HG03432 (cell line): ENCODE measurements around the gene DOCK9.
"Not testable (repeated sequence)": the region's sequence is repeated elsewhere in the genome, so short reads cannot be mapped to it uniquely, and the experiment has no call there.

Source experiments
- ATAC-seq: cut with Tn5 transposase; IDR thresholded peaks from one replicate; pipeline ENCODE4 v1.9.1; 2021; ENCODE audit warnings: mild to moderate bottlenecking, moderate library complexity; ENCODE audit not compliant: unreplicated experiment

The DOCK9 gene

DNA sequence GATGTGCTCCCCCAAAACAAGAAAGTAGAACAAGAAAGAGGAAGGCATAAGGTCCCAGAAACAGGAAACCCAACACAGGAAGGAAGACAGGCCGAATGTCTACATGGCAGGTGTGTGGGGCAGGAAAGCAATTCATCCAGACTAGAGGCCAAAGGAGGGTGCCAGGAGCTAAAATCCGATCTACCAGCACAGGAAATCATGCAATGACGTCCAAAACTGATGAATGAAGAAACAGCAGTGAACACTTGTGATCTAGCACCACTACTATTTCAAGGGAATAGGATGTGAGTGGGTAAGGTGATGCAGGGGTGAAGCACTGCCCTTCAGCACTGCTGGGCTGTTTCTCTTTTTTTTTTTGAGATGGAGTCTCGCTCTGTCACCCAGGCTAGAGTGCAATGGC lies 59.1 kb downstream of the DOCK9 start:
- ATAC-seq = no peak

DNA sequence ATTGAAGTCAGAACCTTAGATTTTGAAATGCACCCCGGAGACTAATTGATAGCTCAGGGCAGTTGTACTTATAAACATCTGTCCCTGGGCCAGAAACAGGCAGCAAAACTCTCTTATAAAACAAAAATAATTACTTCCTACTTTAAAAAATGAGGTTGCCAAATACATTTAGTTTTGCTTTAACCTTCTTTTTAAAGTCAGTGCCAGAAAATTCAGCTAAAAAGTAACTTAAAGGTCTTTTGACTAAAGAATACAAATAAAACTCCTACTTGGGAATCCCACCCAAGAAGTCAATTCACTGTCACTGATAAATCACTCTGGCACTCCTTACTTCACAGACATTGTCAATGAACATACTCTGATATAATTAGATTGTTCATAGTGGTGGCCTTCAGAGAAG lies 60.7 kb downstream of the DOCK9 start:
- ATAC-seq = no peak

DNA sequence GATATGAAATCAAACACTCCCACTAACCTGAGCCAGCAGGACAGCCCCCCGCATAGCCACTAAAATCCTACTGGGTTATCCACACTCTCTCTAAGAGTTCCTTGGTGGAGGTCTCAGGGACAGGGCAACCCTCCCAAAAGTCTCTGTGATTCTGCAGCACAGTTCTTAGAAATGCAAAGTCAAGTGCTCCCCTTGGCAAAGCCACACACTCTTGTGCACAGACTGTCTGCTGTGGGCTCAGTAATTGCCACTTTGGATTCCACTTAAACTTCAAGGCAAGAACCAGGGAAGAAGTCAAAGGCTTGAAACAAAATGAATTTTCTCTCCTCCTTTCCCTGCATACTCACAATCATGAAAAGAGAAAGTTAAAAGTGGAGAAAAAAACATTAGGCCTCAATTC lies 61.5 kb downstream of the DOCK9 start:
- ATAC-seq = no peak

DNA sequence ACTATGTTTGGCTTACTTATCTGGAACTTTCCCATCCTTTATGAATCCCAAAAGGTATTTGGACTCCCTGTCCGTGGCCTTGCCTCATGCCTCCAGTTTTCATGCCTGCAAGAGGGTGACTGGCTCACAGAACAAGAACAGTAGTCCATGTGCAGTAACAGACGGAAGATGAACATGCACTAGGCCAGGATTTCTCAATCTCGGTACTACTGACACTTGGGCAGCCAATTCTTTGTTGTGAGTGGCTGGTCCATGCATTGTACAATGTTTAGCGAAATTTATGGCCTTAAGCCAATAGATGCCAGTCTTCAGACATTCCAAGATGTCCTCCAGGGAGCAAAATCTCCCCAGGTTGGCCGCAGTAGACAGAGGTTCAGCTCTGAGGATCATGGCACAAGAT lies 61.9 kb downstream of the DOCK9 start:
- no peak for ATAC-seq

DNA sequence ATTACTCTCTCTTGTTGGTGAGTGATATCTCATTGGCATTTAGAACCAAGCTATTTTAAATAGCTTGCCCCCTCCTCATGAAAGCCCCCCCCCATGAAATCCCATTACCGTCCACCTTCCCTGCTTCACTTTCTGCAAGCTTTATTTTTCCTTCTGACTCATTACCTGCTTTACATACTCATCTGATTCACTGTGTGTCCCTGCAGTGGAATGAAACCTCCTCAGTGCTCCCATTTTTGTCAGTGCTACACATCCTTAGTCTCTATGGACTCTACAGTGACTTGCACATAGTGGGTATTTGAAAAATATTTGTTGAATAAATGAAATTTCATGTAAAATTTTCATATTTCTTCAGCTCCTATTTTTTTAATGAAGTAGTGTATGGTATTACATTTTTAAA lies 62.3 kb downstream of the DOCK9 start:
- ATAC-seq = no peak

DNA sequence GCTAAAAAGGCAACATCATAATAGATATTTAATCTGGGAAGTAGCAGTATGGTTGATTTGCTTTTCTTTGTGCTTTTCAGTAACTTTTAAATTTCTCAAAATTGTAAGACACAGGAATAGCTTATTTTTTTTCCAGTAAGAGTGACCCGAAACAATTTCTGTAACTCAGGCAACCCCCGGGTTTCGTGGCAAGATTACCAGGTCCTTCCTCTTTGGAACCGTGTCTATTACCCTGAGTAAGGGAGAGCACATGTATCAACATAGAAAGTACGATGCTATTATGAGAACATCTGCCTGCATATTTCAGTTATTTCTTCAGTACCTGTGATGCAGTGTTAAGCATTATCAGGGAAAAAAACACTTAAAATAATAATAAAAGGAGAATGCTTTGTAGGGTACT lies 64.1 kb downstream of the DOCK9 start:
- ATAC-seq = no peak

DNA sequence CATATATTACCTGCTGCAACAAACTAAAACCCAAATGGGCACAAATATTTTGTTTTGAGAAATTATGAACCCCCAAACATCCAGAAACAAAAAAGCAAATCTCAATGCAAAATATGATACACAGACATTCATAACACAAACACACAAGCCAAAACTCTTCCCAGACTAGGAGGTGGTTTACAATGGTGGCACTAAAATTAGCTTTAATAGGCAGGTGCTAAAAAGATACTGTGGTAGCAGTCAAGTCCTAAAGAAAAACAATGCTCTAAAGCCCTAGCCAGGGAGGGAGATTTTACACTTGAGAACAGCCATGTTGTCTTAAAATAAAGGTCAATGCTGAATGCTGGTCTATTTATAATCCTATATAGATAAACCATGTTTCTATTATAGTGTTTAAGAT lies 65.0 kb downstream of the DOCK9 start:
- no peak for ATAC-seq

DNA sequence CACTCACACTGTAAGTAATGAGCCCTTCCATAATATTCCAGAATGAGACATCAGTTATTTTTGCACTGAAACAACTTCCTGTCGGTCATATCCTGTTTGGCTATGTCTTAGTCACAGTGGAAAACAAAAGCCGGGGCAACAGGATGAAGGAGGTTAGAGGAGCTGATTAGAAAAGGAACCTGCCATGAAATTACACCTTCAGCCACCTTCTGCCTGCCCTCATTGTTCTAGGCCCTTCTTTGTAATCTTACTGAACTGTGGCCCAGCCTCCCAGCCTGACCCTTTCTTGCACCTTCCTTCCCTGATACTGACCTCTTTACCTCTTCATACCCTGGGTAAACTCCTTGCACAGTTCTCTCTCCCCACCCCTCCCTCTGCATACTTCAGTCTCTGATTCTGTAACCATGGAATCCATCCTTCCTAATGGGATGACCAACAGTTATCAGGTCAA lies 67.3 kb downstream of the DOCK9 start:
- peak; percentile 56 for ATAC-seq

DNA sequence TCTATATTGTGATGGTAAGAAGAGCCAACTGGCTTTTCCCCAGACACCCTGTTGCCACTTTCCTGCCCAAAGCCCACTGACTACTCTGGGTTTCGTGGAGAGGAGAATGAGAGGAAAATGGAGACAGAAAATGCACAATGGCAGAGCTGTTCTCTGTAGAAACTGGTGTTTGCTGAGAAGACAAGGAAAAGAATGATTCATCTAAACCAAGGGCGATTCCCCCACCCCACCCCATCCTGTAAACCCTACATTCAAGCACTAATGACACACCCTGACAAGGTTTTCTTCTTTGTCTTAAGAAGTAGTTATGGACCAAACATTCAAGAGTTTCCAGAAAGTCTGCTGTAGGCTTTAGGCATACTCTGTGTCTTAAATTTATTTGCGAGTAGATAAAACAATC lies 68.8 kb downstream of the DOCK9 start:
- no peak for ATAC-seq

DNA sequence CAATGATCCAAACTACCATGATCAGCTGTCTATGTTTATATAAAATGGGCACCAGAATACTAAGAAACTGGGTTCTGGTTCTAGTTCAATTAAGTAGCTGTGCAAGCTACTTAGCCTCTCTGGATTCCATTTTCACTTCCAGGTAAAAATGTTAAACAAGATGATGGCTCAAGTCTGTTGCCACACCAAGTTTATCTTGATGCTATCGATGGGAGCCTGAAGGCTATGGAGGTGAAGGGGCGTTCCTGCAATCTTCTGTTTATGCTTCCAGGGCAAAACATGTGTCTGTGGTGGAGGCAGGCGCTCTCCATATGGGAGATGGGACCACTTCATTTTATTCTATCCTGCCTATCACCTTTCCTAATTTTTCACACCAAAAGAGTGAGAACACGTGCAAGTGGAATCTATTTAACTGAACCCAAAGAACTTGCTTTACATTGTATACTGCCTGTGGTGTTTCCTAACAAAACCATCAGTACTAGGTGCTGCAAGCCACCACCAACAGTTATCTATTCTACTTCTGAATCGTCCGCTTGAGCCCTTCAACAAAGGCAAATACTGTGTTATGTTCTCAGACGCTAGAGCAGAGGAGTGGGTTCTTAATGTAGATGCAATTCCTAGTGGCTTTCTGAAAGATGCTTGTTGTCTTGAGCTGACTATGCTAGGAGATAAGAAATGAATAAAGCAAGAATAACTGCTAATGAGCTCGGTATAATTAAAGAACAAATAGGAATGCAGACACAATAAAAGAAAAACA lies 70.9 kb downstream of the DOCK9 start:
- no peak for ATAC-seq

DNA sequence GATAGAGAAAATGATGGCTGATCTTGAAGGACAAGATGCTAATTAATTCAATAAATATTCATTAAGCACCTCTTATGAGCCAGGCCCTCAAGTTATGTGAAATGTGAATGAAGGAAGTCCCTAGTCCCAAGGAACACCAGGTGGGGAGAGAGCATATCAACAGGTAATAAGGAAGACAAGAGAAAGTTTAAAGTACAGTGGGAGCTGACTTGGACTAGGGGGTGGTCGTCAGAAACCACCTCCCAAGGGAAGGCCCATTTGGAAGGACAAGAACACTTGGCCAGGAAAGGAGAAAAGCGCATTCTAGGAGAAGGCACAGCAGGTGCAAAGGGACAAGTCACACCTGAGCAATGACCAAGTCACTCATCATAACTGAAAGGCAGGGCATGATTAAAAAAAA lies 72.7 kb downstream of the DOCK9 start:
- ATAC-seq = no peak

DNA sequence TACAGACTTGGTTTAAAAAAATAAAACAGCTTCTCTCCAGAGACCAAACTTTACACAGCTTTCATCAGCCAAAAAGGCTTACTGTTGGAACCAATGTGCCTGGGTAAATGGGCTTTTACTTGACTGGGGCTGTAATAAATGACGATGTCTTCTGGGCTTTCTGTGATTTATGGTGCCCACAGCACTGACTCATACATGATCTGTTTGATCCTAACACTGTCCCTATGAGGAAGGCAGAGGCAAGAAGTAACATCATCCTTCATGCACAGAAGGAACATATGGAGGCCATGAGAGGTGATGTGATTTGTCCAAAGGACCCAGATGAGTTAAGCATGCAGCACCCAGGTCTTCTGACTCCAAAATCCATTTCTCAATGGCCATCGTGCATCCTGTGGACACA lies 77.4 kb downstream of the DOCK9 start:
- ATAC-seq = no peak

DNA sequence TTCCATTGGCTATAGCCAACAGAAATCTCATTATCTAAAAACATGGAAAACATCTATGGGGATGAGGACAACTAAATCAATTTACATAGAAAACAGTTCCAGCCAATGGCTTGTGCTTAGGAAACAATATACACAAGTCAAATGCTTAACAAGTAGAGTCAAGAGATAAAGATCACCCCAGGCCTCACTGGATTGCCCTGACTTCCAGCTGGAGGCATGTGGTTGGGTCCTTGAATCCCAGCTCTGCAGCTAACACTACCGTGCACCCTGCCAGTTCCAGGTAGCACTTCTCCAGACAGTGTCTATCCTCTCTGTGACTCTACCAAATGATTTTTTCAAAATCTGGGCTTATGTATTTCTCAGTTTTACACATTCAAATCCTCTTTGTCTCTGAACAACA lies 80.2 kb downstream of the DOCK9 start:
- no peak for ATAC-seq

DNA sequence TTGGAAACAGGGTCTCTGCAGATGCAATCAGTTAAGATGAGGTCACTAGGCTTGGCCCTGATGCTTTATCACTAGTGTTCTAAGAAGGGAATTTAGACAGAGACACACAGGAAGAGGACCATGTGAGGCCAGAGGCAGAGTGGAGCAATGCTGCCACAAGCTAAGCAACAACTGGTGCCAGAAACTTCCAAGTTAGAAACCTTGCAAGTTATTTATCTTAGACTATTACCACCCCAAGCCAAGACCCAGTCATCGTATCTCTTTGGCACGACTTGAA lies 81.1 kb downstream of the DOCK9 start:
- ATAC-seq = no peak

DNA sequence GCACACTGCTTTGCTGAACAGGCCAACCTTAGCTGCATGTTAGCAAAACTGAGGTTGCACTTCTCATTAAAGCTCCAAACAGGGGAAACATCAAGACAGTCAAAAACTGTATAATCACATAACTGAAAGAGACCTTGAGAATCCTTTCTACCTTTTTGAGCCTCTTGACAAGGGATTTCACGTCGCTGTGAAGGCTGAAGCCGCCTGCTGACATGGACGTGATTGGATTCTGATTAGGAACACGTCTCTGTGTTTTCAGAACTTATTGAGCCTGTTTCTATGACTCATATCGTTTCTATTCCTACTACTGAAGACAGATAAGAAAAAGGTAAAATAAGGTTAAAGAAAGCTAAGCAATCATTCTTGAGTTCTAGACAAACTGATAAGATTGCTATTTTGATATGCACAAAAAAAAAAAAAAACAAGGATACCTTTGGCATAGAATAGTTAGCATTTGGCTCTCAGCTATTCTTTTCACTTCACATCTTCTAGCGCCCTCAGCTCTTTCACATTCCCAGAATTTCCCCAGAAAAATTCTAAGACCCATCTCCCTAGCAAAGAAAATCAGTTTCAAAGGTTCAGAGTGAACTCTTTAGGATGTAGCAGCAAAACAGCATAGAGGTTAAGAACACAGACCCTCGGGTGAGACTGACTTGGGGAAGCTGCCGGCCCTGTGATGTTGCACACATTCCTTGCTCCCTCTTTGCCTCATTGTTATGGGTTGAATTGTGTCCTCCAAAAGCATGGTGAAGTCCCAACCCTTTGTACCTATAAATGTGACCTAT lies 81.6 kb downstream of the DOCK9 start:
- no peak for ATAC-seq

DNA sequence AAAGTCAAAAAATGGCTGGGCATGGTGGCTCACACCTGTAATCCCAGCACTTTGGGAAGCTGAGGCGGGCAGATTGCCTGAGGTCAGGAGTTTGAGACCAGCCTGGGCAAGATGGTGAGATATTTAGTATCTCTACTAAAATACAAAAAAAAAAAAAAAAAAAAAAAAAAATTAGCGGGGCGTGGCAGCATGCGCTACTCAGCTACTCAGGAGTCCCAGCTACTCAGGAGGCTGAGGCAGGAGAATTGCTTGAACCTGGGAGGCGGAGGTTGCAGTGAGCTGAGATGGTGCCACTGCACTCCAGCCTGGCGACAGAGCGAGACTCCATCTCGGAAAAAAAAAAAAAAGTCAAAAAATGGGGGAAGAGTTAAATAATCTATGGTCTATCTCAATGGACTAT lies 83.0 kb downstream of the DOCK9 start:
- ATAC-seq = not testable (repeated sequence)

DNA sequence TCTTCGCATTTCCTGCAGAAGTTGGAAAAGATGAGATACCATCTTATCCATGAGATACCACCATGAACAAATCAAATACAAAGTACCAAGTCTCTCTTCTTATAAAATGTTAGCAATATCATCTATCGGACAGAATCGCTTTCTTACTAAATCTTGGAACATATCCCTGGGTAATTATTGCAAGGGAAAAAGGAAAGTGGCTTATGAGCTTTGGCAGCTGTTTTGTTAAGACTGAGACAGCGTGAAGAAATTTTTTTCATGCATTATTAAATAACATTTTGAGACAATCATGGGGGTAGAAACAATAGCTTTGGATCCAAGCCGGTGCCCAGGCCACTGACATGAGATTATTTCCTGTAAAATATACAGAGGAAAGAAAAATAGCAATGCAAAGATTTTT lies 84.5 kb downstream of the DOCK9 start:
- ATAC-seq = no peak

DNA sequence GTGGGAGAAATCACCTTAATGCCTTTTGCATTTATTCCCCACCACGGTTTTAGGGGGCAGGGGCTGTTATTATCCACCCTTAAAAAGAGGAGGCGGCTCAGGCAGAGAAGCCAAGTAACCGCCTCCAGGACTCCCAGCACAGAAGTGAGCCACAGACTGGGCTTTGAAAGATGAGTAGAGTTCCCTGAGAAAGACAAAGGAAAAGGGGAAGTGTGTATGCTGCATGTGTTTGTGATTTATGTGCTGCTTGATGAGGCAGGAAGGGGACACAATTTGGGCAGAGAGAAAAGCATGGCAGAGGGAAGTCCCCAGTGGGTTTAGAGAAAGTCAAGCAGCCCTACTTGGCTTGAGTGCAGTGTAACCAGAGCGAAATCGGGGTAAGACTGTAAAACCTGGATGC lies 85.0 kb downstream of the DOCK9 start:
- no peak for ATAC-seq

DNA sequence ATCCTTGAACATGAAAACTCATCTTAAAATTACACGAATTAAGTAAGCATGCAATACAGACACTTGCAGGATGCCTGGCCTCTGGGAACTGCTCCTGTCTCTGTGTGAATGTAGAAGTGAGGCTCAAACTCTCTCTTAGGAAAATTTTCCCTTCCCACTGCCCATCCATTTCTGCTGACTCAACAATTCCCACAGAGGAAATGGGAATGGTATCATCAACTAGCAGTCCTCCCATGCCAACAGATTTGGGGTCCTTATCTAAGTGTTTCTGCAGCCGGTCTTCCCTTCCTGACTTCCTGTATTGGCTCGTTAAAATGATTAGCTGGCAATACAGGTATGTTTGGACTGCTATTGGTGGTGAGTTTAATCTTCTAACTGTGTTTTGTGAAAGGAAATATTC lies 85.8 kb downstream of the DOCK9 start:
- no peak for ATAC-seq

DNA sequence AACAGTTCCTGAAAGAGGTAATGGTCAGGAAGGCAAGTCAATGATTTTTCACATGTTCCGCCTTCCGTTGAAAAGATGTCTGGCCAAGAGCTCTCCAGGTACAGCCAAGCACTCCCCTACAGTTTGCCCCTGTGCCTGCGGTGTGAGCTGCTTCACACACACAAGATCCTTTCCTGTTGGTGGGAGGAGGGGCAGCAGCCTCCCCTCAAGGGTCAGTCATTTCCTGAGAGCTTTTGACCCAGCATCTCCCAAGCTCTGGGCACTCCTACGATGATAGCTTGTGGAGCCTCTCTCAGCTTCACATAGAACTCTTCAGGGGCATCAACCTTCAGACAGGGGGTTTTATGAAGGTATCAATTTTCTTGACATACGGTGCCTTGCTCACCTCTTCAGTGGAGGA lies 86.9 kb downstream of the DOCK9 start:
- ATAC-seq = no peak

DNA sequence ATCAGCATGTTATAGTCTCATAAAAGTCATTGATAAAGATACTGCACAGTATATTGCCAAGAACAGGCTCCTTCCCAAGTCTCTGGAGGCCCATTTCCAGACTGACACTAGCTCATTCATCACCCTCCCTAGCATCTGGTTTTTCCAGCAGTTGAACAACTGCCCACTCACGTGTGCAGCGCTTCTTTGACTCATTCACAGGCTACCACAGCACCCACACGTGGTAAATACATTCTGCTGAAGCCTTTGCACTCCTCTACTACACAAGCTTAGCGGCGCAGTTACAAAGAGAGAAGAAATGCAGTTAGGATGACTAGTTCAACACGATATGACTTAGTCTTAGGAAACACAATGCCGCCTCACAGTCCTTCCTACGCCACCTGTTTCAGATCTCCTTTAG lies 87.7 kb downstream of the DOCK9 start:
- no peak for ATAC-seq

DNA sequence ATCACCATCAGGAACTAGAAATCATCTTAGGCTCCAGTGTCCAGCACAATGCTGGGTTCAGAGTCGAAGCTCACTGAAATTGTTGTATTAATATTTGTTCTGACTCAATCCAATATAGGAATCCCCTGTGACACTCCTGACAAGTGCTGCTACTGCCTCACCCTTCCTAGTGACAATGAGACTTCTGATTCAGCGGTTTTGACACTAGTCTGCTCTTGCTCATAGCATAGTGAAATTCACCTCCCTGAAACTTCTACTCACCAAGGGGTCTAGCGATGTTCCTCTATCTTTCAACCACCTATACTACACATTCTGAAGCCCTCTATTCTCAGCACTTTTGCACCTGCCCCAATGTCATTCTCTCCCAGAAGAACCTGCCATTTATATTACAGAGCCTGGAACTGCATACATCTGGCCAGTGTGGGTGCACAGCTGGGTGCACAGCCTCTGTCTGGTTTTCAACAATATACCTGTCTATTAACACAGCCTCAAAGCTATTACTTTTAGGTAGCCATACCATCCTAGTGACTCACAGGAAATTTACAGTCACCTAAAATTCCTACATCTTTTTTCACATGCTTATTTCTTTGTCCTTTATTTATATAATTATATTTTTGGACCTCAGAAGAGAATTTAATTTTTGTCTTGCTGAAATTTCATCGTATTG lies 88.3 kb downstream of the DOCK9 start:
- no peak for ATAC-seq
